HG03575 (cell line): ENCODE measurements around the gene AK8.

Experiments used
- ATAC-seq: cut with Tn5 transposase; IDR thresholded peaks from one replicate; pipeline ENCODE4 v1.9.1; 2021; ENCODE audit not compliant: unreplicated experiment, insufficient number of reproducible peaks, low FRiP score; ENCODE audit errors: extremely low read depth

Gene AK8

DNA sequence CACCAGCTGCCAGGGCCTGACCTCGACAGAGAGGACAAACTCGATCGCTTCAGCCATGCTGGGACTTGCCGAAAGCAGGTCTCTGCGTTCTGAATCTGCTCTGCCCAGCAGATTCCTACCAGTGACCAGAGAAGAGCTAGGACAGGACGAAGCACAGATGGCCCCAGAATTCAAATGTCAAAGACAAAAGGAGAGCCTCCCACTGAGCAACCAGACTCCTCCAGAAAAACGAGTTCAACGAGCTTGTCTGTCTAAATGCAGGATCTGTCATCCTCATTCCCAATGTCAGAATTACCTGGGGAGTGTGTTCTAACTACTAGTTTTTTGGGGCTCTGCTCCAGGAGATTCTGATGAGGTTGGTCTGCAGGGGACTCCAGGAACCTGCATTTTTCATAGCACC is 13.4 kb downstream of the AK8 start:
- ATAC-seq: no peak

DNA sequence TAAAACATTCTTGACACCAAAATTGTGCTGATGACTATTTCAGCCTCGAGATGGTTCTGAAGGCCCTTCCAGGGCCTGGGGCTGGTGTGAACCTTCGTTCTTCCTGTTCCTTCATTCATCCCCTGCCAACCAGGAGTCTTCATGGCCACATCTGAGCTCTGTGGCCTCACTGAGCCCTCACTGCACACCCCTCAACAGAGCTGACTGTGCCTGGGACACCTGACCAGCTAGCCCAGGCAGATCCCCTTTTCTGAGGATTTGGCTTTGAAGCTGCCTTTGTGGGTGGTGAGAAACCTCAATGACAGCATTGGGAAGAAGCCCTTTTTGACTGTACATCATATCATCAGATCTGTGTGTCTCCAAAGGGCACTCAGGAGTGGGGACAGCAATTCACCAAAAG is 13.8 kb downstream of the AK8 start:
- ATAC-seq: no peak

DNA sequence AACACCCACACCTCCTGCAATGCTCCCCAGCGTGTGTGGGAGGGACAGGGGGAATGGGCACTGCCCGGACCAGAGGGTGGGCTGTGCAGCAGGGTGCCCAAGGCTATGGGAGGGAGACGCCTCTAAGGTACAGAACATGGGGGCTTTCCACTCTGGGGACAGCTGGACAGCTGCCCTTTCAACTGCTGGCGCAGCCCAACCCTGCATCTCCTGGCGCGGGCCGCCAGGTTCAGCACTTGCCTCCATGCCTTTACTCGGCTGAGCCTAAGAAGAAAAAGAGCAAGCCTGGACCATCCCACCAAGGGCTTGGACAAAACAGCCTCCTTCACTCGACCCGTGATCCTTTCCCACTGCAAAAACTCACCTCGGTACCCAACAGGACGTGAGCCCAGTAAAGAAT is 15.0 kb downstream of the AK8 start:
- no peak for ATAC-seq

DNA sequence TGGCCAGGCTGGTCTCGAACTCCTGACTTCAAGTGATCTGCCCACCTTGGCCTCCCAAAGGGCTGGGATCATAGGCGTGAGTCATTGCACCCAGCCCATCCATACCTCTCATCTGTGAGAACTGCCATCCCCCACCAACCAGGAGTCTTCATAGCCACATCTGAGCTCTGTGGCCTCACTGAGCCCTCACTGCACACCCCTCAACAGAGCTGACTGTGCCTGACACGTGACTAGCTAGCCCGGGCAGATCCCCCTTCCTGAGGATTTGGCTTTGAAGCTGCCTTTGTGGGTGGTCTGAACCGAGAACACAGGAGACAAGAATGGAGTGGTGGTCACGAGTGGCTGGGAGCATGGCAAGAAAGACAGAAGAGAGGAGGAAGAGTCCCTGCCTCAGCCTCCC is 15.6 kb downstream of the AK8 start:
- ATAC-seq: no peak

DNA sequence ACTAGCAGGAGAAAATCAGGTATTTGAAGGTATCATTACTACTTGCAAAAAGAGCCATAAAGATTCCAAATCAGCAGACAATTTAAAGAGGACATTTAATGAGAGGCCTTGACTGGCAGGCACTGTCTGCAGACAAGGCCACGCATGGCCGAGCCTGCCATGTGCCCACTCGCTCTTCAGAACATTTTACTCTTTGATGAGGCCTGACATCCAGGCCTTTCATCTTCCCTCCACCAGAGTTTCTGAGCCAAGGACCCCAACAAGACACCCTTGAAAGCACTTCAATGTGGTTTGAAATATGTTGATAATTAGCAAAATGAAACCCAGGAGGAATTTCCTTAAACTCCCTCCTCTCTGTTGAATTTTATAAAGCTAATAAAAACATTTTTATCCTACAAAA is 16.4 kb downstream of the AK8 start:
- ATAC-seq: no peak

DNA sequence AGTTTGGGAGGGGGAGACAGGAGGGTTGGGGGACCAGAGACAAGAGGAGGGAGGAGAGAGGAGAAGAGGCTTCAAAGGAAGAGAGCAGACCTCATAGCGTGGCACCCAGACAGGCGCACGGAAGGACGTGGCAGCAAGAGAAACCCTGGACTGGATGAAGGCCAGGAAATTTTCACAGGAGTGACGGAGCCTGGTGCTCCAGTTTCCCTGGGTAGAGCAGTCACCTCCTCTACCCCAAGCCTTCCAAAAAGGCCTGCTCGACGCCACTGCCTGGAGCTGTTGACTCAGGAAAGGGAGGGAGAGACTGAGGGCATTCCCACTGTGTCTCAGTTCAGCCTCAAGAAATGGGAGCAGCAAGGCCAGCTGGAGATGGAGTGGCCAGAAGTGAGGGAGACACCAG is 19.3 kb downstream of the AK8 start:
- no peak for ATAC-seq

DNA sequence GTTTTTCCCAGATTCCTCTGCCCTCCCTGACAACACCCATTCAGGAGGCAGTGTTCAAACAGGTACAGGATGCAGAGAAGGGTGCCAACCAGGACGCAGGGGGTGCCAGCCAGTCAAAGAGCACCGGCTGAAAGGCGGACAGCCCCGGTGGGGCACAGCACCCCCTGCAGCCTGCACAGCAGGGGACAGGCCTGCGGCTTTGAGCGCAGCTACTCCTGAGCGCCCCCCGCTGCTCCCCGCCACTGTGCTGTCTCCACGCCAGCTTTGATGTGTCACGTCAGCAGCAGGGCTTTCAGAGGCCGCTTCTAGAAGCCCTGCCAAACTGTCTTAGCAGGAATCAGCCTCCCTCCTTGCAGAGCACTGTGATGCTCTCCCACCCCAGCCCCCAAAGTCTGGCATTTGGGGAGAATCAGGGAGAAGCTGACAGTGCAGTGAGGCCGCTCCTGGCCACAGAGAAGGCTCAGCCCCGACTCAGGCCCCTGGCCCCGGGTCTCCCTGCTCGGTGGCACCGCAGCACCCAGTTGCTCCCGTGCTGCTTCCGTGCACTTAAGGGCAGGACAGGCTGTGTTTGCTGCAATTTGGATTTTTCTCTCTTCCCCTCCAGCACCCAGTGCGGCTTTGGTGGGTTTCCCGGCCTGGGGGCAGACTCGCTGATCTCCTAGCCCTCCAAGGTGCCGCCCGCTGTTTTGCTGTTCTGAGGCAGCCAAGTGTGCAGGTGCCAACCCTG is 20.3 kb downstream of the AK8 start:
- ATAC-seq: no peak

DNA sequence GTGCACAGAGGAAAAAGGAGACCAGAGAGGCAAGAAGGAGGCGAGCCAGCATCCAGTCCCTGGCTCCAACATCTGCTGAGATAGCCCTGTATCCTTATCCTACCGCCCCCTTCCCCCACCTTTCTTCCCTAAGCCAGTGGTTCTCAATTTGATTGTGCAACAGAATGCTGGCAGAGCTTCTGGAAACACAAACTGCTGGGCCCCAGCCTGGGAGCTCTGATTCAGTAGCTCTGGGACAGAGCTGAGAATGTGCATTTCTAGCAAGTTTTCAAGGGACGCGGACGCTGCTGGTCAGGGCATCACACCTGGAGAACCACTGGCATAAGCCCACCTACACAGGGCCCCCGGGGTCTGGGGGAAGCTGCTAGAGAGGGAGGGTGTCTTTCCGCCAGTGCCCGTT is 21.1 kb downstream of the AK8 start:
- no peak for ATAC-seq

DNA sequence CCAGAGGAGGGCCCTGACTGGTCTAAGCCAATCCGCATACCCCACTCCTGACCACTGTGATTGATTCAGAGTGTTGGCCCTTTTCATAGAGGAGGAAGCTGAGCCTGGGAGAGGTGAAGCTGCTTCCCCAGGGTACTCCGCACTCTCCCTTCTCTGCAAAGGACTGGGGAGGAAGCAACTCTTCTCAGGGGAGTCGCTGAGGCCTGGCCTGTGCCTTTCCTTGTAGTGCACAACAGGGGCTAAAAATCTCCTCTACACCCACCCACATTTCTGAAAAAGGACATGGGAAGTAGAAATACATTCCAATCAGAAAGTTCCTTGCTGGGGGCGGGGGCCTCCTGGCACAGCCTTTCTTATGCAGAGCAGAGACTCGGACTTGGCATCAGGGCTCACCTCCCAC is 22.2 kb downstream of the AK8 start:
- ATAC-seq: no peak

DNA sequence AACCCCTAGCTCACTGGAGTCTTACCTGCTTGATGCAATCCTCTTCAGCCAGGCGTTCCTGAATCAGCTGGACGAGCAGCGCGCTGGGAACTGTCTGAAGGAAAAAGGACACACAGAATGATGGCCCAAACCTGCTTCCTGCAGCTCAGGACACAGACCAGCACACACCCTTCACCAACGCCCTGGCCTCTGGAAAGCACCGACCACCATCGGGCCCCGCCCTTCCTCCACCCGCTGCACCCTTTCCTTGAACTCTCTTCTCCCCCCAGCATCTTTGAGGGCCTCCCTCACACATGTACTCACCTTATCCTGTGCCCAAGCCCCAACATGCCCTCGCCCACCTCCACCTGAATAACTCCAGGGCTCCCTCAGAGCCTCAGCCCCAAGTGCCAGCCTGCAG is 23.3 kb downstream of the AK8 start:
- no peak for ATAC-seq

DNA sequence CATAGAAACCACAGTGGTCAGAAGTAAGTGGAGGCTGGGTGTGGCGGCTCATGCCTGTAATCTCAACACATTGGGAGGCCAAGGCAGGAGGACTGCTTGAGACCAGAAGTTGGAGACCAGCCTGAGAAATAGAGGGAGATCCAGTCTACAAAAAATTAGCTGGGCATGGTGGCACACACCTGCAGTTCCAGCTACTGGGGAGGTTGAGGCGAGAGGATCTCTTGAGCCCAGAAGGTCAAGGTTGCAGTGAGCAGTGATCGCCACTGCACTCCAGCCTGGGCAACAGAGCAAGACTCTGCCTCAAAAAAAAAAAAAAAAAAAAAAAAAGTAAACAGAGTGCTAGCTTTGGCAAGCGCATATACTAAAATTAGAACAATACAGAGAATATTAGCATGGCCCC is 24.6 kb downstream of the AK8 start:
- no peak for ATAC-seq

DNA sequence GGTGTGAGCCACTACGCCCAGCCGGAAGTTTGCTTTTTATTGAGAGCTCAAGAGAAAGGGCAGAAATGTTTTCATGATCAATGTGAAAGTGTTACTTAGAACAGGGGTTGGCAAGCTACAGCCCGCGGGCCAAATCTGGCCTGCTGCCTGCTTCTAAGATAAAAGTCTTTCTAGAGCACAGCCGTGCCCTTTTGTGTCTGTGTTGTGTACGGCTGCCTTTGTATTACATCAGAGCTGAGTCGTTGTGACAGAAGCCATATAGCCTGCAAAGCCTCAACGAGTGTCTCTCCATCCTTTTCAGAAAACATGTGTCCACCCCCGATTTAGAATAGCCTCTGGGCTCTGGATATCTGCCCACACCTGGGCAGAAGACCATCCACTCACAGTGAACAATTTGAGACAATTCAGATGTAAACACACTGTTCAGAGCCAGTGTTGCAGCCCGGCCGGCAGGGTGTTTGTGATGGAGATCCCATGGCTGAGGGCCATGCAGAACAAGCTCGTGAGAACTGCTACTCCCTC is 28.8 kb downstream of the AK8 start:
- ATAC-seq: no peak

DNA sequence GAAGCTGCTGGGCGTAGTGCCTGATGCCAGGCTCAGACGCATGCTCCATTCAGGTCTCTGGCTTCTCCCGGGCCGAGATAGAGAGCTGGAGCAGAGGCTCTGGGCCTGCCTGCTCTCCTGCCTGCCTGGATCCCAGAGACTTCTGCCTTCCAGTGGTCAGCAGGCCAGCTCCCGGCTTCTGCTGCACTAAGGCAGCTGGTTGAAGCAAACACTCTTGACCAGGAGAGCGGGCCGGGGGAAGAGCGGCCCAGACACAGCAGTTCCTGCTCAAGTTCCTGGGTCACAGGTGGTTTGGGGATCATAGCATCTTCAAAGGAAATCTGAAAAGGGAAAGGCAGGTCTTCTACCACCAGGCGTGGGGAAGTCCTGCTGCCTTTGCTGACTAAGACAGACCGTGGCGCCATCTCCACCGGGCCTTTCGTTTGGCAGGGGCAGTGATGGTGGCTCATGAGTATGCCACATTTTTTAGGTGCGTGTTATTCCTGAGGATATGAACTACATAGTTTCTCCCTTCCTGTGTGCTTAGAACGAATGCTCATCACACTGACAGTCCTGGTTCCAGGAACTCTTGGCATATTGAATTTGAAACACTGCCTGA is 31.1 kb downstream of the AK8 start:
- no peak for ATAC-seq

DNA sequence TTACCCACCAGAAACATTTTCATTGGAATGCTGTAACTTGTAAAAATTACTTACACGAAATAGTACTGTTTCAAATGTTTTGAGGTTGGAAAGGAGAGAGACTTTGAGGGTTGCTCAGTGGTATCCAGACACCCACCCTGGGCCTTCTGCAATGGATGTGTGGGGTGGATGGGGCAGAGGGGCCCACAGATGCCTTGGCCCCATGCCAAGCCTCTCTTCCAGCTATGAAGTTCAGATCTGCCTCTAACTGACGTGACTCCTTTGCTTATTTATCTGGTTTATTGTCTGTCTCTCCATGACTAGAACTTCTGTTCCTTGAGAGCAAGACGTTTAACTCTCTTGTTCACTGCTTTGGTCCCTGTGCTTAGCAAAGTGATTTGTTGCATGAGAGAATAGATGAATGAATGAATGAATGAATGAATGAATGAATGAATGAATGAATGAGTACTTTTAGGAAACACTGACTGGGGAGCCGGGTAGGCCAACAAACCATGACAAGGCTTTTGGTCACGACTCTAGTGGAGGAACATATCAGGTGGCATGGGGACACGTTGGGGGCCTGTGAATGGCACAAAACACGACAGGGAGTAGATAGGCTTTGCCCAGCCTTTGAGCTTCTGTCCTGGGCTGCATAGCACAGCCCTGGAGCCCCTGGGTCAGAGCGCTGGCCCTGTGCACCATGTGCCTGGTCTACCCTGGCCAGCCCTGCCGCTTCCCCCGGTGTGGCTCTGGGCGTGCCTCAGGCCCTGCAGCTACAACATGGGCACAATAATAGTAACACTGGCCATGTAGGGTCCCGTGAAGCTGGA is 31.8 kb downstream of the AK8 start:
- ATAC-seq: no peak

DNA sequence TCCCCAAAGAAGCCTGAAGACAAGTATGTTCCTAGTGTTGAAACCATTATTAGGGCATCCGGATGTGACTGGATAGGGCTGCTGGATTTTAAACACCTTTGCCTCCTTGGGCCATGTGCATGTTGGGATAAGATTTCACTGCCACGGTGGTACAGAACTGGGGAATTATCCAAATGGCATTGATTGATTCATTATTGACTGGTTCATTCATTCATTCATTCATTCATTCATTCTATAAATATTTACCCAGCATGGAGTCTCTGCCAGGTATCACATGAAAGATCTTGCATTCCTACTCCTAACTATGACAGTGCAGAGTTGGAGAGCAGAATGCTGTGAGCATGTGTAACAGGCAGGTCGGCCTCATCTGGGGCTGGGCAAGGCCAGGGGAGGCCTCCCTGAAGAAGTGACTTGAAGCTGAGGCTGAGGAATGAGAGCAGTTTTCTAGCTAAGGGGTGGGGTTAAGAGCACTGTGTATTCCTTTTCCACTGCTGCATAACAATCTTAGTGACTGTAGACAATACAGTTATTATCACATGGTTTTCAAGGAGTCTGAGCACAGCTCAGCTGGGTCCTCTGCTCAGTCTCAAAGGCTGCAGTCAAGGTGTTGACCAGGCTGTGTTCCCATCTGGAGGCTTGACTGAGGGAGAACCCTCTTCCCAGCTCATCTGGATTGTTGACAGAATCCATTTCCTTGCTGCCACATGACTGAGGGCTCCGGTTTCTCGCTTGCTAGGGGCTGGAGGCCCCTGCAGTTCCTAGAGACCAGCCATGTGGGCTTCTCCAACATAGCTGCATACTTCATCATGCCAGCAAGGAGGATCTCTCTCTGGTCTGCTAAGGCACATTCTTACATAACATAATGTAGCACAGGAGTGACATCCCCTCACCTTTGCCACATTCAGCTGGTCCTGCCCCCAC is 35.7 kb downstream of the AK8 start:
- no peak for ATAC-seq

DNA sequence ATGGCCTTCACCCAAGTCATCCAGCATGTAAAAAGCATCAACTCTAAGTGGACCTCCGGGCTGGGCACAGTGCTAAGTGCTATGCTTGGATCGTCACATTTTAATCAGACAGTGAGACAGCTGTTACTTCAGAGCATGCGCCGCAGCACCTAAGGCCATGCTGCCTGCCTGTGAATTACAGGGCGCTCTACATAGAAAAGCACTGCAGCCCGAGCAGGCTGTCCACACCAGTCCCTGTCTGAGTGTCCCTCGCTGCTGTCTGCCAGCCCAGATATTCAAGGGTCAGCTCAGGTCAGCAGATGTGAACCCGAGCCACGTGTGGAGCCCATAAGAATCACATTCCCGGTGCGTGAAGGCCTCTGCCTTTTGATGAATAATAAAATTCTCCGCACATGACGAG is 37.1 kb downstream of the AK8 start:
- ATAC-seq: no peak

DNA sequence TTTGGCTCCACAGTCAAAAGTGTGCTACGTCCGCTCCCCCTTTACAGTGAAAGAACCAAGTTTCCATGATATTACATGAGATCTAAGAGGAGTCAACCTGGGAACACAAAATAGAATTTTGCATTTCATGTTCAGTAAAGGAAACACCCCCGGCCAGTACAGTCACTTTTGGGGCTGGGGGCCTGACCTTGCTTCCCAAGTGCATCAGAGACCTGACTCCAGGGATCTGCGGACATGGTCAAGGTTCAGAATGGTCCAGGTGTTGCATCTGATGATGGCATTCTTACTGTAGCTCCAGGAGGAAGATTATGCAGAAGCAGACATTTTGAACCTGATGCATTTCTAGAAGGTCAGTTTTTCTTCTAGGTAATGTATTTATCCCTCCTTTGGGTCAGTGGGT is 39.8 kb downstream of the AK8 start:
- no peak for ATAC-seq

DNA sequence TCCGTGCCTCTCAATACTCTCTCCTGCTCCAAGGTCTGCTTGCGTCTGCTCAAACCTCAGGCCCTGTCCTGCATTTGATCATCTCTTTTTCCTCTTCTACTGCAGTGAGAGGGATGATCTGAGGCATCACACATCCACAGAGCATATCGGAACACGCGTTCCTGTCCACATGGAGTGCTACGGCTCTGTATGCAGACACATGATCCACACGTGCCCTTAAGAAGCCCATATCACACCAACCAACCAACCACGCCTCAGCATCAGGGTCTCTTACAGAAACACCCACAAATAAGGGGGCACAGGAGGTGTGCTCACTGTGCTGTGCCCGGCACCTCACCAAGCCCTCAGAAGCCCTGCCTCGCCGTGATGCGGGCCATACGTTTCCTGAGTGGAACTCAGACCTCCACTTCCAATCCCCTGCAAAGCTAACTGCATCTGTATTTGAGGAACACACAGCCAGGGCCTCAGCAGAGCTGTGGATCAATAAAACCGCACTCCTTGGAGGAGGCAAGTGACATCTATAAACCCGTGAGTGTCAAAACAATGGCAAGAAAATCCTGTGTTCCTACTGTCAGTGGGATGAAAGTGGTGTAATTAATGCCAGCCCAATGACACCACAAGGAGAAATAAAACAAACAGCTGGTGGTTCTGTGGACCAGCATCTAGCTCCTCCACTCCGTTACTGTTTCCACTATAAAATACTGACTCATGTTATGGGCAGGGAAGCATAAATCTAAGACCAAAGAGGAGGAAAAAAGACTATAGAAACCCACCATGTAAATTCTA is 40.4 kb downstream of the AK8 start:
- ATAC-seq: no peak
